Ectodermal cell (in vitro differentiated cells): ENCODE results near the gene TOP2B.

Experiments used
- H3K27ac ChIP-seq: 2 replicates; pipeline ENCODE4 v1.7.0; 2013; ENCODE audit warnings: mild to moderate bottlenecking, low read depth, low read length; ENCODE audit not compliant: insufficient read depth, poor library complexity, severe bottlenecking
- H3K27me3 ChIP-seq: 2 replicates; pipeline ENCODE4 v1.7.0; 2013; ENCODE audit warnings: mild to moderate bottlenecking, low read length; ENCODE audit not compliant: insufficient read depth, control insufficient read depth, poor library complexity, severe bottlenecking
- H3K36me3 ChIP-seq: one replicate; pipeline ENCODE4 v1.7.0; 2013; ENCODE audit warnings: low read length; ENCODE audit not compliant: control insufficient read depth, insufficient read depth
- H3K4me1 ChIP-seq: one replicate; pipeline ENCODE4 v1.7.0; 2013; ENCODE audit warnings: low read length; ENCODE audit not compliant: control insufficient read depth, insufficient read depth
- H3K4me3 ChIP-seq: 2 replicates; pipeline ENCODE4 v1.7.0; 2013; ENCODE audit warnings: low read depth, low read length, control low read depth; ENCODE audit not compliant: insufficient read depth
- H3K9me3 ChIP-seq: 2 replicates; pipeline ENCODE4 v1.7.0; 2013; ENCODE audit warnings: mild to moderate bottlenecking, low read length, moderate library complexity; ENCODE audit not compliant: control insufficient read depth
- WGBS, 2 experiments: methylation state at CpG; one replicate each; pipeline ENCODE4 v1.1.7; 2013; ENCODE audit warnings: missing lambda C conversion rate in 2 of 2; 5-methylcytosine and 5-hydroxymethylcytosine counted together

TOP2B gene

GRCh38 chr3:25655659-25656058 lies 9.0 kb downstream of the TOP2B start:
- no peak overlapping the region for H3K4me3 ChIP-seq
- H3K27ac ChIP-seq: no peak overlapping the region
- no peaks in the 10 kb centered on the region for H3K9me3 ChIP-seq
- 85 to 90% methylated on average over 1 of the region's 2 CpGs for WGBS, 2 experiments
- H3K4me1 ChIP-seq: no peaks in the 10 kb centered on the region
- no peaks in the 10 kb centered on the region for H3K27me3 ChIP-seq
- no peaks in the 10 kb centered on the region for H3K36me3 ChIP-seq

GRCh38 chr3:25654576-25654975 lies 10.1 kb downstream of the TOP2B start:
- H3K36me3 ChIP-seq: no peaks in the 10 kb centered on the region
- H3K27ac ChIP-seq: no peak overlapping the region
- no peaks in the 10 kb centered on the region for H3K9me3 ChIP-seq
- H3K4me3 ChIP-seq: no peak overlapping the region
- no peaks in the 10 kb centered on the region for H3K27me3 ChIP-seq
- H3K4me1 ChIP-seq: no peaks in the 10 kb centered on the region

- H3K9me3 ChIP-seq: no peaks in the 10 kb centered on the region
- 89 to 96% methylated on average over 3 of the region's 3 CpGs for WGBS, 2 experiments
- no peaks in the 10 kb centered on the region for H3K27me3 ChIP-seq
- no peak overlapping the region for H3K27ac ChIP-seq
- H3K36me3 ChIP-seq: peaks cover 6% of the 10 kb centered on the region
- H3K4me3 ChIP-seq: no peak overlapping the region
- H3K4me1 ChIP-seq: no peaks in the 10 kb centered on the region
These were observed 11.4 kb downstream of the TOP2B start for GRCh38 chr3:25653322-25653721.

GRCh38 chr3:25652921-25653320 lies 11.8 kb downstream of the TOP2B start:
- Histone ChIP-seq H3K9me3 (no peaks in the 10 kb centered on the region), H3K36me3 (peaks cover 6% of the 10 kb centered on the region), H3K27ac (no peak overlapping the region), H3K4me1 (no peaks in the 10 kb centered on the region), H3K27me3 (no peaks in the 10 kb centered on the region), H3K4me3 (no peak overlapping the region)
- WGBS, 2 experiments: no CpG with 5 or more reads among the region's 1 CpG

GRCh38 chr3:25648925-25649830 lies 15.5 kb downstream of the TOP2B start:
- H3K27me3 ChIP-seq: no peaks in the 10 kb centered on the region
- H3K9me3 ChIP-seq: no peaks in the 10 kb centered on the region
- H3K4me3 ChIP-seq: no peak overlapping the region
- WGBS, 2 experiments: 80% methylated on average over 1 of the region's 1 CpG; no CpG with 5 or more reads in 1 of the 2 experiments
- H3K27ac ChIP-seq: no peak overlapping the region
- peaks cover 6% of the 10 kb centered on the region for H3K36me3 ChIP-seq
- H3K4me1 ChIP-seq: no peaks in the 10 kb centered on the region

GRCh38 chr3:25648107-25648535 lies 16.6 kb downstream of the TOP2B start:
- Histone ChIP-seq H3K4me3 (no peak overlapping the region), H3K4me1 (no peaks in the 10 kb centered on the region), H3K27ac (no peak overlapping the region), H3K9me3 (no peaks in the 10 kb centered on the region), H3K27me3 (no peaks in the 10 kb centered on the region), H3K36me3 (peaks cover 8% of the 10 kb centered on the region)
- WGBS, 2 experiments: 23 to 32% methylated on average over 3 of the region's 3 CpGs

GRCh38 chr3:25635038-25635437 lies 29.7 kb downstream of the TOP2B start:
- H3K27ac ChIP-seq: no peak overlapping the region
- no peak overlapping the region for H3K4me3 ChIP-seq
- H3K4me1 ChIP-seq: no peaks in the 10 kb centered on the region
- H3K9me3 ChIP-seq: no peaks in the 10 kb centered on the region
- H3K27me3 ChIP-seq: no peaks in the 10 kb centered on the region
- 92 to 94% methylated on average over 2 of the region's 3 CpGs for WGBS, 2 experiments
- H3K36me3 ChIP-seq: peaks cover 11% of the 10 kb centered on the region

GRCh38 chr3:25633919-25634318 lies 30.8 kb downstream of the TOP2B start:
- WGBS, 2 experiments: 97 to 98% methylated on average over 3 of the region's 3 CpGs
- H3K4me1 ChIP-seq: no peaks in the 10 kb centered on the region
- H3K36me3 ChIP-seq: peaks cover 18% of the 10 kb centered on the region
- H3K27me3 ChIP-seq: no peaks in the 10 kb centered on the region
- no peak overlapping the region for H3K4me3 ChIP-seq
- no peak overlapping the region for H3K27ac ChIP-seq
- no peaks in the 10 kb centered on the region for H3K9me3 ChIP-seq

- H3K27me3 ChIP-seq: no peaks in the 10 kb centered on the region
- 91 to 93% methylated on average over 1 of the region's 1 CpG for WGBS, 2 experiments
- H3K27ac ChIP-seq: no peak overlapping the region
- H3K36me3 ChIP-seq: peaks cover 31% of the 10 kb centered on the region
- no peak overlapping the region for H3K4me3 ChIP-seq
- H3K4me1 ChIP-seq: no peaks in the 10 kb centered on the region
- no peaks in the 10 kb centered on the region for H3K9me3 ChIP-seq
These were observed 32.7 kb downstream of the TOP2B start for GRCh38 chr3:25631989-25632388.

- no peaks in the 10 kb centered on the region for H3K4me1 ChIP-seq
- H3K27ac ChIP-seq: no peak overlapping the region
- peaks cover 27% of the 10 kb centered on the region for H3K36me3 ChIP-seq
- H3K27me3 ChIP-seq: no peaks in the 10 kb centered on the region
- 89 to 95% methylated on average over 2 of the region's 2 CpGs for WGBS, 2 experiments
- no peak overlapping the region for H3K4me3 ChIP-seq
- H3K9me3 ChIP-seq: no peaks in the 10 kb centered on the region
These were observed 43.6 kb downstream of the TOP2B start for GRCh38 chr3:25621087-25621486.
